GM12878 (cell line): Measurements from ENCODE around the gene FUT8.

Experiments used
- BCL11A ChIP-seq: IDR thresholded peaks from 2 replicates; pipeline ENCODE4 v1.6.1; 2011; ENCODE audit warnings: low read depth, low read length
- POLR2A ChIP-seq: IDR thresholded peaks from 2 replicates; pipeline ENCODE4 v1.6.1; 2011; ENCODE audit warnings: low read depth, mild to moderate bottlenecking, low read length
- ZNF274 ChIP-seq: IDR thresholded peaks from one replicate; pipeline ENCODE4 v1.8.0; 2011; ENCODE audit not compliant: insufficient read length, insufficient read depth
- TF ChIP-seq, protein P1 (sequence below): fragments of 450-650 bp; IDR thresholded peaks from 2 replicates; pipeline ENCODE4 v1.6.1; 2016; ENCODE audit warnings: mild to moderate bottlenecking
- TF ChIP-seq, protein P2 (sequence below): IDR thresholded peaks from 2 replicates; pipeline ENCODE4 v1.6.1; 2011; ENCODE audit warnings: mild to moderate bottlenecking, low read depth, low read length, moderate library complexity; ENCODE audit not compliant: insufficient replicate concordance
- TF ChIP-seq, protein P3 (sequence below): IDR thresholded peaks from 2 replicates; pipeline ENCODE4 v1.6.1; 2012; ENCODE audit warnings: low read depth, low read length, improper control_type of control experiment

DNA sequence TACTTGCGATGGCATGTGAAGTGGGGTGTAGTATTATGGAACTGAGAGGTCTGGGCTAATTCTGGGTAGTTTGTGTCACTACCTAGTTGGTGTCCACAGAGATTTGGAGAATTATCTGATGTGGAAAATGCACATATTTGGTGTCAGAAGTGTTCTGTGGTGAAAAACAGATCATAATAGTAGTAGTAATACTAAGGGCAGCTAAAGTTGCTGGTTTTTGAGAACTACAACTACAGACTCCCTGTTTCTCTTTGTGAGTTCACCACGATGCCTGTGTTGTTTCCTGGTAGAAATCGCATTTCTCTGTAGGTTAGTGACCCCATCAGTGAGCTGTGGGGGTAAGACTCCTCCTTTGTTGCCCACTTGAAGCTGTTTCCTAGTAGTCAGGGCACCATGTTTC is 206.5 kb downstream of the FUT8 start:
- no peak for TF ChIP-seq ZNF274
- TF ChIP-seq, protein P1, sequence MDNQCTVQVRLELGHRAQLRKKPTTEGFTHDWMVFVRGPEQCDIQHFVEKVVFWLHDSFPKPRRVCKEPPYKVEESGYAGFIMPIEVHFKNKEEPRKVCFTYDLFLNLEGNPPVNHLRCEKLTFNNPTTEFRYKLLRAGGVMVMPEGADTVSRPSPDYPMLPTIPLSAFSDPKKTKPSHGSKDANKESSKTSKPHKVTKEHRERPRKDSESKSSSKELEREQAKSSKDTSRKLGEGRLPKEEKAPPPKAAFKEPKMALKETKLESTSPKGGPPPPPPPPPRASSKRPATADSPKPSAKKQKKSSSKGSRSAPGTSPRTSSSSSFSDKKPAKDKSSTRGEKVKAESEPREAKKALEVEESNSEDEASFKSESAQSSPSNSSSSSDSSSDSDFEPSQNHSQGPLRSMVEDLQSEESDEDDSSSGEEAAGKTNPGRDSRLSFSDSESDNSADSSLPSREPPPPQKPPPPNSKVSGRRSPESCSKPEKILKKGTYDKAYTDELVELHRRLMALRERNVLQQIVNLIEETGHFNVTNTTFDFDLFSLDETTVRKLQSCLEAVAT, result no peak
- TF ChIP-seq, protein P2, sequence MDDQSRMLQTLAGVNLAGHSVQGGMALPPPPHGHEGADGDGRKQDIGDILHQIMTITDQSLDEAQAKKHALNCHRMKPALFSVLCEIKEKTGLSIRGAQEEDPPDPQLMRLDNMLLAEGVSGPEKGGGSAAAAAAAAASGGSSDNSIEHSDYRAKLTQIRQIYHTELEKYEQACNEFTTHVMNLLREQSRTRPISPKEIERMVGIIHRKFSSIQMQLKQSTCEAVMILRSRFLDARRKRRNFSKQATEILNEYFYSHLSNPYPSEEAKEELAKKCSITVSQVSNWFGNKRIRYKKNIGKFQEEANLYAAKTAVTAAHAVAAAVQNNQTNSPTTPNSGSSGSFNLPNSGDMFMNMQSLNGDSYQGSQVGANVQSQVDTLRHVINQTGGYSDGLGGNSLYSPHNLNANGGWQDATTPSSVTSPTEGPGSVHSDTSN, result no peak
- TF ChIP-seq, protein P3, sequence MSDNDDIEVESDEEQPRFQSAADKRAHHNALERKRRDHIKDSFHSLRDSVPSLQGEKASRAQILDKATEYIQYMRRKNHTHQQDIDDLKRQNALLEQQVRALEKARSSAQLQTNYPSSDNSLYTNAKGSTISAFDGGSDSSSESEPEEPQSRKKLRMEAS, result no peak
- no peak for TF ChIP-seq BCL11A
- TF ChIP-seq POLR2A, result no peak
